Memory B cell (primary cell): ENCODE data around the gene ACTR10.

Source experiments
- ATAC-seq: fragments of 150-1000 bp; cut with Tn5 transposase; 2 replicates; pipeline ENCODE4 v1.10.0; 2021; ENCODE audit warnings: low read depth, mild to moderate bottlenecking, moderate library complexity
- DNase-seq, 2 donors: peaks; one replicate each; pipeline ENCODE4 v3.0.0; 2022; ENCODE audit warnings: low spot score in 2 of 2
- H3K27ac Mint-ChIP-seq: one replicate; pipeline ENCODE4 v1.8.0; 2022; ENCODE audit warnings: mild to moderate bottlenecking, moderate library complexity, mixed read lengths
- H3K27me3 Mint-ChIP-seq: one replicate; pipeline ENCODE4 v1.8.0; 2022; ENCODE audit warnings: mixed read lengths
- H3K36me3 Mint-ChIP-seq: one replicate; pipeline ENCODE4 v1.8.0; 2022; ENCODE audit warnings: mild to moderate bottlenecking, mixed read lengths
- H3K4me1 Mint-ChIP-seq: one replicate; pipeline ENCODE4 v1.8.0; 2022; ENCODE audit warnings: mixed read lengths
- H3K4me3 Mint-ChIP-seq: one replicate; pipeline ENCODE4 v1.8.0; 2022; ENCODE audit warnings: mild to moderate bottlenecking, moderate library complexity, mixed read lengths
- H3K9me3 Mint-ChIP-seq: one replicate; pipeline ENCODE4 v1.8.0; 2022; ENCODE audit warnings: mixed read lengths

ACTR10 gene

DNA sequence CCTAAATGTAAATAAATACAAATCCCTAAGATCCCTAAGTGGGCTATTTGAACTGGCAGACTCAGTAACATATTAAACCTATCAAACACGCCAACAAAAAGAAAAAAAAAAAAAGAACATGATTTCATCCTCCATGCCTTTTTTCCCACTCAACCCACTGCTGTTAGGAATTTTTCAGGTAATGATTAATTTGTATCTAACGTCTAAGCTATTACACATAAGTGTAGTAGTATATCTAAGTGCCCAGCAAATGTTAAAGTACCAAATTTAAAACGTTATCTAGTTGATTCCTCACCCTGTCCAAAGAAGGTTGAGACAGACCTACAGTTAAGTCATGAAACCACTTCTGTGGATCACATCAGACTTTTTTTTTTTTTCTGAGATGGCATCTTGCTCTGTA, 82.0 kb downstream of the ACTR10 start:
- Mint-ChIP-seq H3K27me3 (no peaks in the 10 kb centered on the region), H3K36me3 (peaks cover 36% of the 10 kb centered on the region), H3K4me1 (peaks cover 31% of the 10 kb centered on the region), H3K27ac (peak overlapping the region; percentile 96), H3K4me3 (no peak overlapping the region), H3K9me3 (no peaks in the 10 kb centered on the region)
- ATAC-seq (no peak), DNase-seq (no peak)

DNA sequence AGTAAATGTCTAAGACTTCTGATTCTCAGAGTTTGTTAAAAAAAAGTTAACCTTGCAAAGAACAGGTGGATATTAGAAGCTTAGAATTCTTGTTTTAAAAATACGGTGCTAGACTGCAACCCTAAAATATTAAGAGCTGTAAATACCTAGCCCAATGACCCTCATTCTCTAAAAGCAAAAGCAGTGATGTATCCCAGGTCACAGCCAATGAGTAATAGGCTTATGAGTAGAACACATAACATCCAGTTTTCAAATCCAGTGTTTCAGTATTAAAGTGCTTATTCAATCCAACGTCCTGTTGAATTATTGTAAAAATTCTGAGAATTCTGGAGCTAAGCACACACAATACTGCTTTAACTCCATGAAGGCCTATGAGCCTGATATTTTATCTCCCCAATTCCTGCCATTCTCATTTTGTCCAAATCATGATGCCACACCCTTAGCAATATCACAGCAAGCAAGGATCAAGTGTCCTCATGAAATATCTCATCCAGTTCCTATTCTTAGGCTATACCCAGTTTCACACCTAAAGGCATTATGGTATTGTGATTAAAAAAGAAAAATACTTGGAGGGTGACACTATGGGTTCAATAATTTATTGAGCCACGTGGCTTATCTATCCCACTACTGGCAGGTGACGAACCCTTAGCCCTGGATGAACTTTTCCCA, 83.1 kb downstream of the ACTR10 start:
- no peak for ATAC-seq
- no peaks in the 10 kb centered on the region for H3K27me3 Mint-ChIP-seq
- H3K9me3 Mint-ChIP-seq: no peaks in the 10 kb centered on the region
- H3K27ac Mint-ChIP-seq: peak overlapping the region; percentile 68
- no peak overlapping the region for H3K4me3 Mint-ChIP-seq
- H3K4me1 Mint-ChIP-seq: peaks cover 34% of the 10 kb centered on the region
- DNase-seq: no peak
- H3K36me3 Mint-ChIP-seq: peaks cover 39% of the 10 kb centered on the region

DNA sequence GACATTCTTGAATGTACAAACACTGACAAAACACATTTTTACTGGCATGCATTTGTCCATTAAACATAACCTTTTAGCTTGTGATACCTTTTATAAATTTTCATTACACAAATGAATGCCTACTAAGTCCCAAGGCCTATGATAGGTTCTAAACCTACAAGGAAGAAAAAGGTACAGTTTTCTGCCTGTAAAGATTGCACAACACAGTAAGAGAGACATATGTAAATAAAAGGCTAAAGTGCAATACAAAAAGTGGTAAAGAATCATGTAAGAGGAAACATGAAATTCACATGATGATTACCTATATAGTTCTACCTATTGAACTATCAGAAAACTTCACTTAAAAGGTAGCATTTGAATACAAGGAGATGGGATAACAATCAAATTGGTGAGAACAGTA, 83.8 kb downstream of the ACTR10 start:
- peak overlapping the region; percentile 68 for H3K27ac Mint-ChIP-seq
- ATAC-seq: no peak
- no peak overlapping the region for H3K4me3 Mint-ChIP-seq
- no peaks in the 10 kb centered on the region for H3K9me3 Mint-ChIP-seq
- H3K36me3 Mint-ChIP-seq: peaks cover 43% of the 10 kb centered on the region
- H3K27me3 Mint-ChIP-seq: no peaks in the 10 kb centered on the region
- DNase-seq: no peak
- H3K4me1 Mint-ChIP-seq: peaks cover 38% of the 10 kb centered on the region

DNA sequence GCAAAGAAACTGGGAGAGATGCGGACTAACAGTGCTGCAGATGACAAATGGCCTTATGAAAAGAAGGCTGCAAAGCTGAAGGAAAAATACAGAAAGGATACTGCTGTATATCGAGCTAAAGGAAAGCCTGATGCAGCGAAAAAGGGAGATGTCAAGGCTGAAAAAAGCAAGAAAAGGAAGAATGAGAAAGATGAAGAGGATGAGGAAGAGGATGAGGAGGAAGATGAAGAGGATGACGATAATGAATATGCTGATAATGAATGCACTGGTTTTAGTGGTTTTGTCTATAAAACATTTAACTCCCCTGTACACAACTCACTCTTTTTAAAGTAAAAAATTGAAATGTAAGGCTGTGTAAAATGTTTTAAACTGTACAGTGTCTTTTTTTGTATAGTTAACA, 85.2 kb downstream of the ACTR10 start:
- no peaks in the 10 kb centered on the region for H3K9me3 Mint-ChIP-seq
- no peaks in the 10 kb centered on the region for H3K27me3 Mint-ChIP-seq
- H3K4me1 Mint-ChIP-seq: peaks cover 38% of the 10 kb centered on the region
- no peak for ATAC-seq
- no peak for DNase-seq
- no peak overlapping the region for H3K4me3 Mint-ChIP-seq
- H3K36me3 Mint-ChIP-seq: peaks cover 46% of the 10 kb centered on the region
- H3K27ac Mint-ChIP-seq: no peak overlapping the region
